Measurements from ENCODE around the gene OPN1SW.

- no peak for TF ChIP-seq POLR2A (IDR thresholded peaks at IDR 0.05; ENCODE audit: low read length)
- no peak for TF ChIP-seq GATA1 (IDR thresholded peaks at IDR 0.05; ENCODE audit: low read depth, low read length)
These were observed 29.9 kb downstream of the OPN1SW start for GRCh38 chr7:128745706-128746105.
